Adipocyte (in vitro differentiated cells): ENCODE data around the gene SAP30BP.

Experiments
- DNase-seq: peaks from one replicate; pipeline ENCODE4 v3.0.0-alpha.2; 2015; ENCODE audit warnings: low read depth
- H3K27me3 ChIP-seq: replicated peaks from 2 replicates; pipeline ENCODE4 v1.7.0; 2013; ENCODE audit warnings: mild to moderate bottlenecking, low read length, moderate library complexity; ENCODE audit not compliant: control insufficient read depth, insufficient read depth
- H3K36me3 ChIP-seq: 2 replicates; pipeline ENCODE4 v1.7.0; 2013; ENCODE audit warnings: low read length, mild to moderate bottlenecking, moderate library complexity; ENCODE audit not compliant: control insufficient read depth, insufficient read depth, severe bottlenecking
- H3K4me1 ChIP-seq: 2 replicates; pipeline ENCODE4 v1.7.0; 2013; ENCODE audit warnings: mild to moderate bottlenecking, low read length, moderate library complexity; ENCODE audit not compliant: control insufficient read depth, insufficient read depth
- H3K4me3 ChIP-seq: 2 replicates; pipeline ENCODE4 v1.7.0; 2013; ENCODE audit warnings: mild to moderate bottlenecking, low read length, moderate library complexity
- H3K9ac ChIP-seq: 2 replicates; pipeline ENCODE4 v1.7.0; 2013; ENCODE audit warnings: mild to moderate bottlenecking, low read length, moderate library complexity
- H3K9me3 ChIP-seq: 2 replicates; pipeline ENCODE4 v1.7.0; 2013; ENCODE audit warnings: mild to moderate bottlenecking, low read length, moderate library complexity; ENCODE audit not compliant: control insufficient read depth

SAP30BP gene

DNA sequence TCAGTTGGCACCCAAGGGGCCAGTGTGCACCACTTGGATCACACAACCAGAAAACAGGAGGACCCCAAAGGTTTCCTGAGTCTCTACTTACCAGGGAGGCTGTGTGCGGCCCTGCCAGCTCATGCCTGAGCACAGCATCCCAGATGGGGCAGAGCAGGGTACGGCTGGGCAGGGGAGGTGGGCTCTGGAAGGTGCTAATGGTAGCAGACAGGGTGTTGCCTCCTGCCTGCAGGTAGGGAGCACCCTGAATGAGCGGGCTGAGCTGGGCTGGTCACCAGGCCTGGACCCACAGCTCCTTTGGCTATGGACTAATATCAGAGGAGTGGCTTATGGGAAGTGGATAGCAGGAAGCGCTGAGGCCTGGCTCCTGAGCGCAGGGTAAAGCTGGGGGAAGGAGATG, 14.8 kb upstream of the SAP30BP start:
- no peak overlapping the region for H3K4me3 ChIP-seq
- H3K4me1 ChIP-seq: no peaks in the 10 kb centered on the region
- no peaks in the 10 kb centered on the region for H3K27me3 ChIP-seq
- H3K36me3 ChIP-seq: peaks cover 33% of the 10 kb centered on the region
- no peak for DNase-seq
- H3K9me3 ChIP-seq: no peaks in the 10 kb centered on the region
- H3K9ac ChIP-seq: no peak overlapping the region

DNA sequence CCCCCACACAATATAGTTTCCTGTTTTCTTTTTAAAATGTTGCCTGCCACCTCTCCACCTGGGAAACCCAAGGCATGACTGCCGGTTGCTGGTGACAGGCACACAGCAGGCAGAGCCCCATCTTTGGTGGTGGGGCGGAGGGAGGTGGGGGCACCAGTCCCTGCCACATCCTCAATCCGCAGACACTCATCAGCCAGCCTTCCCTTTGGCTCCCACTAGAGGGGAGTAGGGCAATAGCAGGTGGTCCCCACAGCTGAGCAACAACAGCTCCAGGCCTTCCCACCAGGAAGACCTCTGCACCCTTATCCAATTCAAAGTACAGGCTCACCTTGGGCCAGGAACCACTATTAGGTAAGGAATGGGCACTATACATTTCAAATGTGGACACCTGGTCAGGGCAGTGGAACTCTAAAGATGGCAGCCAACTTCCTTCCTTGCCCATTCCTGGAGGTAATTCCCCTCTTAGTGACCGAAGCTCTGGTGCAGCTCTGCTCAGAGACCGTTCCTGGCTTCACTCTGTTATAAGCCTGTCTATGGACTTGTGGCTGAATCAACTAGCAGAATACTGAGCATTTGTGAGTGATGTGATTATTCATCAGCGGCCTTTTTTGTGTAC, 14.1 kb upstream of the SAP30BP start:
- H3K27me3 ChIP-seq: no peaks in the 10 kb centered on the region
- DNase-seq: peak; percentile 55
- H3K4me1 ChIP-seq: no peaks in the 10 kb centered on the region
- no peak overlapping the region for H3K4me3 ChIP-seq
- peaks cover 31% of the 10 kb centered on the region for H3K36me3 ChIP-seq
- no peak overlapping the region for H3K9ac ChIP-seq
- H3K9me3 ChIP-seq: no peaks in the 10 kb centered on the region

DNA sequence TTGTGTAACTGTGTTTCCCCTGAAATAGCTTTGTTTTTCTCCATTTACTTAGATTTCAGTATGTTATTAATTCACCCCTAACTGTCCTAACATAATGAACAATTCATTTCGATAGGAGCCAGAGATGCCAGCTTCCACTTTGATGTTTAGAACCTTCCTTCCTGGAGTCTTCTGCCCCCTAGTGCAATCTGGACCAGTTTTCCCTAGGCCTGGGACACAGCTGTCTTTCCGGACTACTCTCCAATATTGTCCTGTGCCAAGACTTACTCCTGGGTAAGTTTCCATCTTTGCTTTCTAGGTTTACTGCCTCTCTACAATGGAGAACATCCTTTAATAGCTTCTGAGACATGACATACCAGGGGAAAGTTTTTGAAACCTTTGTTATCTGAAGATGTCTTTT, 13.0 kb upstream of the SAP30BP start:
- no peaks in the 10 kb centered on the region for H3K9me3 ChIP-seq
- H3K4me3 ChIP-seq: no peak overlapping the region
- no peak overlapping the region for H3K9ac ChIP-seq
- no peaks in the 10 kb centered on the region for H3K27me3 ChIP-seq
- H3K36me3 ChIP-seq: peaks cover 32% of the 10 kb centered on the region
- H3K4me1 ChIP-seq: no peaks in the 10 kb centered on the region
- no peak for DNase-seq

DNA sequence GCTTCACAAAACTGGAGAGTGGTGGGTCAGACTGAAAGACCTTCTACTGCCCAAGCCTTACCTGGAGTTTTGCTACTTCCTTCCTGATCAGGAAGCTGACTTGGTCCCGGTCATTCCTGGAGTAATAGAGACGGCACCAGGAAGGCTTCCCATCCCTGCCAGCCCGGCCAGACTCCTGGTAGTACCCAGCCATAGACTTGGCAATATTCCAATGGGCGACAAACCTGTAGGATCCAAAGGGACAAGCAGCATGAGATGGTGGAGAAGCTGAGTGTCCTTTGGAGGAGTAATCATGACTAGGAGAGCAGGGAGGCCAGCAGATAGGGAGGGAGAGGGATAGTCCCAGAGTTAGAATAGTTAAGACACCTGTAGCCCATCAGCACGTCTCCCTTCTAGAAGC, 8.9 kb upstream of the SAP30BP start:
- Histone ChIP-seq H3K27me3 (no peaks in the 10 kb centered on the region), H3K4me3 (no peak overlapping the region), H3K4me1 (no peaks in the 10 kb centered on the region), H3K9me3 (no peaks in the 10 kb centered on the region), H3K9ac (no peak overlapping the region), H3K36me3 (peaks cover 37% of the 10 kb centered on the region)
- no peak for DNase-seq

DNA sequence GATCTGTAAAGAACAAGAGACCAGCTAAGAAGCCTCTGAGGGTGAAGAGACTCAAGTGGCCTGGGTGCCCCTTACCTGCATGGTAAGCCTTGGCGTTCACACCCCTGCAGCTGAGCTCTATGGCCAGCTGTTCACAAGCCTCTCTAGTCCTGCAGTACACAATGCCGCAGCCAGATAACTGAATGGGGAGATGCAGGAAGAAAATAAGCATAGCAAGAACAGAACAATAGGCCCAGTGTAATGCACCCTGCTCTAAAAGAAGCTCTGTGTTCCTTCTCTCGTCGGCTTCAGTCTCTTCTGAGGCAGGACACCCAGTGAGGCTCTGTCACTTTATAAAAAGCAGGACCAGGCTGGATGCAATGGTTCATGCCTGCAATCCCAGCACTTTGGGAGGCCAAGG, 5.6 kb upstream of the SAP30BP start:
- Histone ChIP-seq H3K36me3 (peaks cover 37% of the 10 kb centered on the region), H3K4me3 (no peak overlapping the region), H3K9me3 (no peaks in the 10 kb centered on the region), H3K4me1 (peaks cover 10% of the 10 kb centered on the region), H3K27me3 (no peaks in the 10 kb centered on the region), H3K9ac (no peak overlapping the region)
- DNase-seq: no peak

DNA sequence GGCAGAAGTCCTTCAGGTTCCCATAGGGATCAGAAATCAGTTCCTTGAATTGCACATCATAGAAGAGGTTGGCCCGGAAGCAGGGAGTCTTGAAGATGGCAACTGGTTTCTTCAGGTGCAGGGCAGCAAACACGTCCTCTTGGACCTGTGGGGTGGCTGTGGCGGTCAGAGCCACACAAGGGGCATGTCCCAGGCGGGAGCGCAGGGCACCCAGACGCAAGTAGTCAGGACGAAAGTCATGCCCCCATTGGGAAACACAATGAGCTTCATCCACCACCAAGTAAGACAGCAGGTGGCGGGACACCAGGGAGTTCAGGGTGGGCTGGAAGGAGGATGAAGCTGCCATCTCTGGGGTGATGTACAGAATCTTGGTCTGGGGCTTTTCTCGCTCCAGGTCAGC, 4.6 kb upstream of the SAP30BP start:
- no peak overlapping the region for H3K4me3 ChIP-seq
- H3K9ac ChIP-seq: no peak overlapping the region
- no peaks in the 10 kb centered on the region for H3K9me3 ChIP-seq
- H3K36me3 ChIP-seq: peaks cover 33% of the 10 kb centered on the region
- DNase-seq: no peak
- H3K4me1 ChIP-seq: peaks cover 10% of the 10 kb centered on the region
- H3K27me3 ChIP-seq: no peaks in the 10 kb centered on the region

DNA sequence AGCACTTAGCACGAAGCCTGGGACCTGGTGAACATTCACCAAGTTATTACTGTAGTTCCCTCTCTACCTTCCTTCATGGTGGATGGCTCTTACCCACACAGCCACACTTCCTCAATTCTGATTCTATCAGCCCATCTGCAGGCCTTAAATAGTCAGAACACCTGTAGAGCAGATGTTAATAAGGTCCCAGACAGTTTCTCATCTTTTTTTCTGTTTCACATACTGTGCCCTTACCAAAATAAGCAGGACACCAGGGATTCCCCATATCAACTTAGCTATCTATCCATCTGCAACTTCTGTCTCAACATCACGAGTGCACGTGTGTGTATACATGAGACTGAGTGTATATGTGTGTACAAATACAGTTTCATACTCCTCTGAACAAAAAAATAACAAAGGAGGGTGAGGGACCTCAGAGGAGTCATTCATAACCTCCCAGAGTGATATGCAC, 3.0 kb upstream of the SAP30BP start:
- Histone ChIP-seq H3K9ac (no peak overlapping the region), H3K4me1 (peaks cover 19% of the 10 kb centered on the region), H3K9me3 (no peaks in the 10 kb centered on the region), H3K27me3 (no peaks in the 10 kb centered on the region), H3K4me3 (no peak overlapping the region), H3K36me3 (peaks cover 36% of the 10 kb centered on the region)
- no peak for DNase-seq

DNA sequence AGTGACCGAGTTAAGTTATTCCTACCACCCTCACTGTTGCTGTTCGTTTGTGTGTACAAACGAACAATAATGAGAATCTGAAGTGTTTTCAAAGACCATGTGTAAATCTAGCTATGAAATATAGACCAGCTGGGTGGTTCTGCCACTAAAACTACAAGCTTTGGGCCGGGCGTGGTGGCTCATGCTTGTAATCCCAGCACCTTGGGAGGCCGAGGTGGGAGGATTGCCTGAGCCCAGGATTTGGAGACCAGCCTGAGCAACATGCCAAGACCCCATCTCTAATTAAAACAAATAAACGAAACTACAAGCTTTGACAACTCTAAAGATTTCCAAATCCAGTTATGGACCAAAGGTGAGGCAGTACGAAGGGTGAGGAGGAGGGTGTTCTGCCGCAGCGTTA, 1.2 kb upstream of the SAP30BP start:
- Histone ChIP-seq H3K36me3 (peaks cover 42% of the 10 kb centered on the region), H3K4me1 (peaks cover 19% of the 10 kb centered on the region), H3K9ac (peak overlapping the region; percentile 96), H3K9me3 (no peaks in the 10 kb centered on the region), H3K27me3 (no peaks in the 10 kb centered on the region), H3K4me3 (peak overlapping the region; percentile 100)
- DNase-seq: no peak

DNA sequence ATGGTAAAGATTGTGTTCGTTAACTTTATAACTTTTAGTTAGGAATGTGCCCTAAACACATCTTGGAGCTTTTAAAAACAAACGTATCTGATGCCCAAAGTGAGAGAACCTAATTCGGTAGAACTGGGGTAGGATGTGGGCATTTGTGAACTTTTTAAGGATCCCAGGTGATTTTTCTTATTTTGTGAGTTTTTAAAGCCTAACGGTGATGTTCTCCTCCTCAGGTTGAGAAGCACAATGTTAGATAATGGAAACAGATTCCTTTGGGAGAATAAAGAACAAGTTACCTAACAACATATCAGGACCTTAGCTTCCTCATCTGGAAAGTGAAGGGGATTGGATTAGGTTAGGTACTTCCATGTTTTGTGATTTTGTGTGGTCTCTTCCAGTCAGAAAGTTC, 687 bp downstream of the SAP30BP start:
- no peaks in the 10 kb centered on the region for H3K27me3 ChIP-seq

DNA sequence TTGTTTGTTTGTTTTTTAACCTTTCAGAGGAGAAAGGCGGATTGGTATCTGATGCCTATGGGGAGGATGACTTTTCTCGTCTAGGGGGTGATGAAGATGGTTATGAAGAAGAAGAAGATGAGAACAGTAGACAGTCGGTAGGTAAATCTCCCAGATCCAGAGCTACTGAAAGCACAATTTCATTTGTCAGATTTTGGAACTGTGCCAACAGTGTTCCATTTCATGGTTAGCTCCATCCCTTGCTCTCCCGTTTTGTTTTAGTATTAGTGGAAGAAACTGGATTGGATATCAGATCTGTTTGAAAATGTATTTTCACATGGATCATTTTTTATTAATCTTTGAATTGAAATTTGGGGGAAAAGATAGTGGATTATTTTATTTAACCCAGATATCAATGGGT, 1.4 kb downstream of the SAP30BP start:
- Histone ChIP-seq H3K9ac (peak overlapping the region; percentile 96), H3K4me3 (peak overlapping the region; percentile 100), H3K27me3 (no peaks in the 10 kb centered on the region), H3K36me3 (peaks cover 47% of the 10 kb centered on the region), H3K9me3 (no peaks in the 10 kb centered on the region), H3K4me1 (peaks cover 19% of the 10 kb centered on the region)
- peak; percentile 39 for DNase-seq

More for the DNA sequence above, 687 bp downstream of the SAP30BP start:
- peak overlapping the region; percentile 100 for H3K4me3 ChIP-seq
- H3K4me1 ChIP-seq: peaks cover 19% of the 10 kb centered on the region
- peaks cover 43% of the 10 kb centered on the region for H3K36me3 ChIP-seq
- H3K9ac ChIP-seq: peak overlapping the region; percentile 96
- H3K9me3 ChIP-seq: no peaks in the 10 kb centered on the region
- no peak for DNase-seq

DNA sequence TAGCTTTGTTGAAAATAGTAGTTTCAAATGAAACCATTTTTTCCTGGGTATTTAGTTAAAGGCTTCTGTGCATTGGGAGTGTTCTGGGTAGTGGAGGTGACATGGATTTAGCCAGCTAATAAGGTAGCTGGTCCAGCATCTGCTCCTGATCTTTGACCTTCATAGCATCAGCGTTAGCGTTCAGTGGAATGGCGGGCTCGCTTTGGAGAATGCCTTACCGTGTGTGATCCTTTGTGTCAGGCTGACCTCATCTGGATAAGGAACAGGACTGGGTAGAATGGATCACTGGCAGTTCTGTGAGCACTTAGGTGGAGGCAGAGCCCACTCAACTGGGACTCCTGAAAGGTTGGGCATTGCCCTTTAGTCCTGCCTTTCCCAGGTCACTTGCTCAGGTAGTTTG, 3.7 kb downstream of the SAP30BP start:
- no peak for DNase-seq
- Histone ChIP-seq H3K4me1 (peaks cover 19% of the 10 kb centered on the region), H3K9ac (no peak overlapping the region), H3K27me3 (no peaks in the 10 kb centered on the region), H3K9me3 (no peaks in the 10 kb centered on the region), H3K4me3 (no peak overlapping the region), H3K36me3 (peaks cover 51% of the 10 kb centered on the region)

DNA sequence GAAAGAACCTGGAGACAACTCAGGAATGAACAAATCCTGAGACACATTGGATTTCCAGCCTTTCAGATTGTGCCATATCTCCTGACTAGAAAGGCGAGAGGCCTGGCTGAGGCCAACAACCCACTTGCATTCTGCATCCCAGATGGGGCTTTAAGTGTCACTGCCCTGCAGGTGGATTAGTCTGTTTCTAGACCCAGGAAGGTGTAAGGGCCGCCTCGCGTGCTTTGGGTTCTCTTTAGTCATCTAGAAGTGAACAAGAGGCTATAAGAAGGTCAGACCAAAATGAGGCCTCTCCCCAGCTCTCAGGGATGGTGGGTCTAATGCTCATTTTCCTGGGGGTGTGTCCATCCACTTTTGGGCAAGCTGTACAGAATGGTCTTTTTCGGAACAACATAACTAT, 4.9 kb downstream of the SAP30BP start:
- H3K9me3 ChIP-seq: no peaks in the 10 kb centered on the region
- no peaks in the 10 kb centered on the region for H3K27me3 ChIP-seq
- no peak overlapping the region for H3K4me3 ChIP-seq
- DNase-seq: no peak
- peaks cover 51% of the 10 kb centered on the region for H3K36me3 ChIP-seq
- peaks cover 12% of the 10 kb centered on the region for H3K4me1 ChIP-seq
- H3K9ac ChIP-seq: no peak overlapping the region
